GM12801 (cell line): ENCODE data around the gene VPS41.

Source experiments
- TF ChIP-seq, protein P1 (sequence below): IDR thresholded peaks from one replicate; pipeline ENCODE4 v1.5.1; 2011; ENCODE audit warnings: control low read depth; ENCODE audit not compliant: insufficient read length; ENCODE audit errors: extremely low read depth

The VPS41 gene

DNA sequence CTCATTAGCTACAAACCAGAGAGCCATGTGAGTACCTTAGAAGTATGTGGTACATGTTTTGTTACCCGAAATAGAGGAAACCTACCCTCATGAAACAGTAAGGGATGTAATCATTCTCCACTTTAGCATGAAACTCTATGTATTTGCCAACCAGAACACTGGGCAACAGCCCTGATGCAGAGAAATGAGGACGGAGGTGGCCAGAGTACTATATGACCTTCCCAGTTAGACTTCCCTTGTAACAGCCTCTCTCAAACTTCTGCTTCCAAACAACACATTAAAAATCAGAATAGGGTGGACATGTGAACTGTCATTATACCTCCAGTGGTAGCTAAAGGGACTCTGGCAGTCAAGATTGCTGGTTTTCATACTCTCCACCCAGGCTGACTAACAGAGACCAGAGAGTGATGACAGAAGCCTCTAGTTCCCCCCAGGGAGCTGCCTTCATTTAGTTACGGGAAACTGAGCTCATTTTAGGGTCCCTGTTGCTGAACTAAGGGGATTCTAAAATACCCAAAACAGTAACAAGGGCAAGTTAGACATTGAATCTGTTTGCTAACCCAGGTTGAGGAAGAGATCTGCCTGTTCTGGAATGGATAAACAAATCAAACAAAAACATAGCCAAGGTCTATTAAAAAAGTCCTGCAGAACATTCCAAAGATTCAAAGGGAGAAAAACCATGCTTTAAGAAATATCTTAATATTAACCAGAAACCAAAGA, 83.1 kb downstream of the VPS41 start:
- TF ChIP-seq, protein P1, sequence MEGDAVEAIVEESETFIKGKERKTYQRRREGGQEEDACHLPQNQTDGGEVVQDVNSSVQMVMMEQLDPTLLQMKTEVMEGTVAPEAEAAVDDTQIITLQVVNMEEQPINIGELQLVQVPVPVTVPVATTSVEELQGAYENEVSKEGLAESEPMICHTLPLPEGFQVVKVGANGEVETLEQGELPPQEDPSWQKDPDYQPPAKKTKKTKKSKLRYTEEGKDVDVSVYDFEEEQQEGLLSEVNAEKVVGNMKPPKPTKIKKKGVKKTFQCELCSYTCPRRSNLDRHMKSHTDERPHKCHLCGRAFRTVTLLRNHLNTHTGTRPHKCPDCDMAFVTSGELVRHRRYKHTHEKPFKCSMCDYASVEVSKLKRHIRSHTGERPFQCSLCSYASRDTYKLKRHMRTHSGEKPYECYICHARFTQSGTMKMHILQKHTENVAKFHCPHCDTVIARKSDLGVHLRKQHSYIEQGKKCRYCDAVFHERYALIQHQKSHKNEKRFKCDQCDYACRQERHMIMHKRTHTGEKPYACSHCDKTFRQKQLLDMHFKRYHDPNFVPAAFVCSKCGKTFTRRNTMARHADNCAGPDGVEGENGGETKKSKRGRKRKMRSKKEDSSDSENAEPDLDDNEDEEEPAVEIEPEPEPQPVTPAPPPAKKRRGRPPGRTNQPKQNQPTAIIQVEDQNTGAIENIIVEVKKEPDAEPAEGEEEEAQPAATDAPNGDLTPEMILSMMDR: no peak

- TF ChIP-seq, protein P1: no peak
Measured at GRCh38 chr7:38824948-38825347, 84.0 kb downstream of the VPS41 start.

GRCh38 chr7:38822549-38822948, 86.4 kb downstream of the VPS41 start:
- TF ChIP-seq, protein P1: no peak

GRCh38 chr7:38820571-38820970, 88.4 kb downstream of the VPS41 start:
- TF ChIP-seq, protein P1: no peak

GRCh38 chr7:38819463-38819862, 89.5 kb downstream of the VPS41 start:
- TF ChIP-seq, protein P1: no peak

GRCh38 chr7:38817526-38817925, 91.5 kb downstream of the VPS41 start:
- TF ChIP-seq, protein P1: no peak

GRCh38 chr7:38813768-38814167, 95.2 kb downstream of the VPS41 start:
- TF ChIP-seq, protein P1: no peak
